Smooth muscle cell (in vitro differentiated cells): Measurements from ENCODE around the gene XPNPEP2. TPM values are rescaled to one million over a fixed set of nuclear protein-coding genes. Genes with fewer than 3 reads are reported as not detected.

ENCODE experiments used
- DNase-seq: peaks from one replicate; lab custom pipeline; 2025; ENCODE audit not compliant: unreplicated experiment; lab: John Stamatoyannopoulos, UW
- H2AFZ ChIP-seq: fragments of 200-600 bp; sonication (generic); 2 replicates; pipeline ENCODE4 v1.6.0; 2016; ENCODE audit warnings: antibody characterized with exemption, low read depth, mild to moderate bottlenecking
- H3F3A ChIP-seq: fragments of 200-600 bp; sonication (generic); 2 replicates; pipeline ENCODE4 v1.6.0; 2017; ENCODE audit warnings: antibody characterized with exemption, low read depth
- H3K27ac ChIP-seq: fragments of 200-600 bp; sonication (generic); 2 replicates; pipeline ENCODE4 v1.5.1; 2016; ENCODE audit warnings: low read depth, mild to moderate bottlenecking
- H3K27me3 ChIP-seq: fragments of 200-600 bp; sonication (generic); 2 replicates; pipeline ENCODE4 v1.6.1; 2016; ENCODE audit warnings: low read depth, mild to moderate bottlenecking
- H3K36me3 ChIP-seq: fragments of 200-600 bp; sonication (generic); 2 replicates; pipeline ENCODE4 v1.5.1; 2016; ENCODE audit warnings: low read depth
- H3K4me1 ChIP-seq: fragments of 200-600 bp; sonication (generic); 2 replicates; pipeline ENCODE4 v1.5.1; 2016; ENCODE audit warnings: low read depth
- H3K4me2 ChIP-seq: fragments of 200-600 bp; sonication (generic); 2 replicates; pipeline ENCODE4 v1.6.0; 2016; ENCODE audit warnings: mild to moderate bottlenecking
- H3K4me3 ChIP-seq: fragments of 200-600 bp; sonication (generic); 2 replicates; pipeline ENCODE4 v1.5.1; 2016; ENCODE audit warnings: mild to moderate bottlenecking
- H3K79me2 ChIP-seq: fragments of 200-600 bp; sonication (generic); 2 replicates; pipeline ENCODE4 v1.6.0; 2016; ENCODE audit warnings: low read depth, mild to moderate bottlenecking
- H3K9ac ChIP-seq: fragments of 200-600 bp; sonication (generic); 2 replicates; pipeline ENCODE4 v1.6.0; 2016; ENCODE audit warnings: low read depth
- H3K9me3 ChIP-seq: fragments of 200-600 bp; sonication (generic); replicated peaks from 2 replicates; pipeline ENCODE4 v1.5.1; 2016; ENCODE audit warnings: low read depth
- H4K20me1 ChIP-seq: fragments of 200-600 bp; sonication (generic); 2 replicates; pipeline ENCODE4 v1.6.0; 2016; ENCODE audit warnings: low read depth
- WGBS: methylation state at CpG from one replicate; pipeline ENCODE4 v1.1.7; 2016; ENCODE audit warnings: low lambda C conversion rate; 5-methylcytosine and 5-hydroxymethylcytosine counted together
- polyA plus RNA-seq: library from polyadenylated mRNA; unstranded; fragments of >200 nt; fragmentation: Nextera tagmentation; extraction: Ambion mirVana; gene quantifications from 2 replicates; pipeline ENCODE4 v1.2.1, GENCODE V29; 2016
- total RNA-seq: library from RNA; depleted of rRNA; stranded (reverse); fragments of >200 nt; gene quantifications from 2 replicates; pipeline ENCODE4 v1.2.3, GENCODE V29; 2014
- TF ChIP-seq, protein P1 (sequence below): fragments of 200-600 bp; sonication (generic); IDR thresholded peaks from 2 replicates; pipeline ENCODE4 v1.5.1; 2017; ENCODE audit warnings: borderline replicate concordance, mild to moderate bottlenecking, antibody characterized with exemption; ENCODE audit not compliant: insufficient read depth, poor library complexity, severe bottlenecking

Gene XPNPEP2
- total and polyA plus RNA-seq, 2 experiments from 2014 or later: 0.09 to 0.13 TPM

DNA sequence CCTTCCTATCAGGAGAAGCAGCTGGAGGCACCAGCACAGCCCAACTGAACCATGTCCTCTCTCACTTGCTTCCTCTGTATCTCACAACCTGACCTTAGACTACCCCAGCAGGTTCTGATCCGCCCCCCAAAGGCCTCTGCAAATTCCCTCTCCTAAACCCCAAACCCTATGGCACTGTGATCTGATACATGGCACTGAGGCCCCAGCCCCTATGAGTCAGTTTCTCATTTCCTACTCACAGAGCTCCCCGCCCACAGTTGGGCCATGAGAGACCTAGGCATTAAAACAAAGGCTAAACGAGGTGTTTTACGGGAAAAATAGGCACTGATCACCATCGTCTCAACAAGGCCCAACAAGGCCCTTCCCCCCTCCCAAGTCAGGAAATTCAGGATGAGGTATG, 60.1 kb downstream of the XPNPEP2 start:
- Histone ChIP-seq H3K27me3 (no peaks in the 10 kb centered on the region), H3K4me3 (no peak overlapping the region), H3K79me2 (no peaks in the 10 kb centered on the region), H3K27ac (no peak overlapping the region), H3K36me3 (no peaks in the 10 kb centered on the region), H2AFZ (no peak overlapping the region), H3K4me1 (no peaks in the 10 kb centered on the region), H3K9ac (no peak overlapping the region), H3K9me3 (no peaks in the 10 kb centered on the region), H3F3A (no peaks in the 10 kb centered on the region), H3K4me2 (no peak overlapping the region), H4K20me1 (no peaks in the 10 kb centered on the region)
- TF ChIP-seq, protein P1, sequence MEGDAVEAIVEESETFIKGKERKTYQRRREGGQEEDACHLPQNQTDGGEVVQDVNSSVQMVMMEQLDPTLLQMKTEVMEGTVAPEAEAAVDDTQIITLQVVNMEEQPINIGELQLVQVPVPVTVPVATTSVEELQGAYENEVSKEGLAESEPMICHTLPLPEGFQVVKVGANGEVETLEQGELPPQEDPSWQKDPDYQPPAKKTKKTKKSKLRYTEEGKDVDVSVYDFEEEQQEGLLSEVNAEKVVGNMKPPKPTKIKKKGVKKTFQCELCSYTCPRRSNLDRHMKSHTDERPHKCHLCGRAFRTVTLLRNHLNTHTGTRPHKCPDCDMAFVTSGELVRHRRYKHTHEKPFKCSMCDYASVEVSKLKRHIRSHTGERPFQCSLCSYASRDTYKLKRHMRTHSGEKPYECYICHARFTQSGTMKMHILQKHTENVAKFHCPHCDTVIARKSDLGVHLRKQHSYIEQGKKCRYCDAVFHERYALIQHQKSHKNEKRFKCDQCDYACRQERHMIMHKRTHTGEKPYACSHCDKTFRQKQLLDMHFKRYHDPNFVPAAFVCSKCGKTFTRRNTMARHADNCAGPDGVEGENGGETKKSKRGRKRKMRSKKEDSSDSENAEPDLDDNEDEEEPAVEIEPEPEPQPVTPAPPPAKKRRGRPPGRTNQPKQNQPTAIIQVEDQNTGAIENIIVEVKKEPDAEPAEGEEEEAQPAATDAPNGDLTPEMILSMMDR: no peak
- DNase-seq: no peak
- 69% methylated on average over 5 of the region's 5 CpGs for WGBS

DNA sequence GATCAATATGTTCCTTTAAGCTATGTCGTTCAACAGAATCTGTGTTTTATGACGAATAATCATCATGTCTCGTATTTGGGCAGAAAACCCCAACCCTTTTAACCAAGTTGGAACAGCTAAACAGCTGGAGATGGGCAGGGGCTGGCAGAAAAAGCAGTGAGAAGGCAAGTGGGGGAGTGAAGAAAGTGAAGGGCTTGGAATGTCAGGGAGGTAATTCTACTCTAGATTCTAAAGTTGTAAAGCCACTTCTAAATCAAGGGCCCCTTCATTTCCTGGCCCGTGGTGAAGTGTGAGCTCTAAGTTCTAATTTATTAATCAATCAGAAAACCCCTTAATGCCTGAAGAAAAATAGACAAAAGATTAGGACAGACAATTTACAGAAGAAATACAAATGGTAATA, 61.4 kb downstream of the XPNPEP2 start:
- Histone ChIP-seq H4K20me1 (no peaks in the 10 kb centered on the region), H3K9me3 (no peaks in the 10 kb centered on the region), H3K4me1 (no peaks in the 10 kb centered on the region), H3F3A (no peaks in the 10 kb centered on the region), H3K27ac (no peak overlapping the region), H3K4me3 (no peak overlapping the region), H3K9ac (no peak overlapping the region), H2AFZ (no peak overlapping the region), H3K36me3 (no peaks in the 10 kb centered on the region), H3K79me2 (no peaks in the 10 kb centered on the region), H3K4me2 (no peak overlapping the region), H3K27me3 (no peaks in the 10 kb centered on the region)
- WGBS: 70% methylated on average over 4 of the region's 4 CpGs
- TF ChIP-seq, protein P1: no peak
- DNase-seq: no peak

DNA sequence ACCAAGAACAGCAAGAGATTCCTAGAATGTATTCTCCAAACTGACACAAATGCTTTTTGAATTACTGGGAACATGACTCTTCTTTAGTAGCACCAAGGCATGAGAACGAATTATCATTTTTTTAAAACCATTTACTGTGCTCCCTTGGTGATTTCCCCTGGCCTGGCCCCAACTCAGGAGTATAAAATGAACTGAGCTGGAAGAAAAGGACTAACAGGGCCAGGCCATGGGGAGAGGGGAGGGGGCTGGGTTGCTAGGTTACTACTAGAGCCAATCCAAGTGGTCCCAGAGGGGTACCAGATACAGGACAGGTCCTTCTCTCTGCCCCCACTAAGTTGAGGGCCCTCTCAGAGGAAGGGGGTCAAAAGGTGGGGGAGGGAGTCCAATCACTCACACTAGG, 64.1 kb downstream of the XPNPEP2 start:
- Histone ChIP-seq H2AFZ (no peak overlapping the region), H3K79me2 (no peaks in the 10 kb centered on the region), H3K4me3 (no peak overlapping the region), H3K27ac (no peak overlapping the region), H3K9ac (no peak overlapping the region), H3K27me3 (no peaks in the 10 kb centered on the region), H3K9me3 (no peaks in the 10 kb centered on the region), H3K36me3 (no peaks in the 10 kb centered on the region), H3K4me2 (no peak overlapping the region), H3K4me1 (no peaks in the 10 kb centered on the region), H4K20me1 (no peaks in the 10 kb centered on the region), H3F3A (no peaks in the 10 kb centered on the region)
- TF ChIP-seq, protein P1: no peak
- no peak for DNase-seq
- 57% methylated on average over 1 of the region's 1 CpG for WGBS

DNA sequence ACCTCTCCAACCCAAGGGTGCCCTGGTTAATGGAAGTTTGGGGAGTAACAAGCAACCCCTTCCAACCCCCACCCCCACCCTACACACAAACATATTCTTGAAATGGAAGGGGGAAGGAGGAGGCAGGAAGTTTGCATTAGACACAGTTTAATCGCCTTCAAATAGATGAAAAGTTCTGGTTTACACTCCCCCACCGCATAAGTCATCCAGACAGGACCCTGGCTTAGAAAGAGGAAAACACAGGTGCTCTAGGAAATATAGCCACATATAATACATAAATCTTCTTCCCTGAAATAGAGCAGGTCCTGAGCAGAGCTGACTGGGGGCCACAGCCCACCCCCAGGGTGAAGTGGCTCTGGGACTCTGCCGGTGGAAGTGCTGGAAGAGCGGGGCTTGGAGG, 66.0 kb downstream of the XPNPEP2 start:
- H3K79me2 ChIP-seq: no peaks in the 10 kb centered on the region
- DNase-seq: no peak
- no peaks in the 10 kb centered on the region for H3K9me3 ChIP-seq
- TF ChIP-seq, protein P1: no peak
- H3K4me1 ChIP-seq: no peaks in the 10 kb centered on the region
- no peaks in the 10 kb centered on the region for H3F3A ChIP-seq
- H3K27ac ChIP-seq: no peak overlapping the region
- no peak overlapping the region for H2AFZ ChIP-seq
- H3K27me3 ChIP-seq: no peaks in the 10 kb centered on the region
- no peaks in the 10 kb centered on the region for H3K36me3 ChIP-seq
- H3K4me2 ChIP-seq: no peak overlapping the region
- H4K20me1 ChIP-seq: no peaks in the 10 kb centered on the region
- H3K4me3 ChIP-seq: no peak overlapping the region
- no peak overlapping the region for H3K9ac ChIP-seq
- 85% methylated on average over 4 of the region's 4 CpGs for WGBS
